H1 (cell line): ENCODE measurements around the gene THSD1. TPM values are rescaled to one million over a fixed set of nuclear protein-coding genes. Genes with fewer than 3 reads are reported as not detected.

Source experiments
- BACH1 ChIP-seq: IDR thresholded peaks from 2 replicates; pipeline ENCODE4 v1.6.1; 2012; ENCODE audit warnings: low read length, improper control_type of control experiment
- BCL11A ChIP-seq, 2 experiments: IDR thresholded peaks; one replicate each; pipeline ENCODE4 v1.6.1; 2011; ENCODE audit warnings: low read depth in 2 of 2, low read length in 2 of 2, mild to moderate bottlenecking in 2 of 2
- KDM4A ChIP-seq: IDR thresholded peaks from one replicate; pipeline ENCODE4 v1.7.1; 2012; ENCODE audit warnings: low read depth, mild to moderate bottlenecking, moderate library complexity, low read length, inconsistent platforms; ENCODE audit not compliant: severe bottlenecking
- POLR2A ChIP-seq, 2 experiments: IDR thresholded peaks; 1 replicate in 1 of 2; 2 replicates in 1 of 2; pipeline ENCODE4 v1.6.1; 2011; ENCODE audit warnings: low read depth in 2 of 2, low read length in 2 of 2, mild to moderate bottlenecking in 2 of 2; ENCODE audit errors: control extremely low read depth in 1 of 2
- polyA plus RNA-seq, 7 experiments: library from polyadenylated mRNA; depleted of rRNA in 3 of 7; stranded (reverse) in 5 of 7; unstranded in 2 of 7; fragments of >200 nt in 5 of 7; fragments of 200-250 nt in 2 of 7; gene quantifications; 1 replicate in 5 of 7; 2 replicates in 1 of 7; 4 replicates in 1 of 7; pipeline versions ENCODE4 v1.2.1 to v1.2.3, GENCODE V29; 2011 to 2013; ENCODE audit warnings: missing spikeins in 2 of 7, mixed read lengths in 2 of 7
- total RNA-seq: library from RNA; stranded (reverse); fragmentation: NEBNext Ultra II Directional; extraction: Animal tissue kit (Norgen Biotek cat#: 25700); gene quantifications from 2 replicates; pipeline ENCODE4 v1.2.1, GENCODE V29; 2021
- TF ChIP-seq, protein P1 (sequence below), 3 experiments: IDR thresholded peaks; 1 replicate in 2 of 3; 2 replicates in 1 of 3; pipeline versions ENCODE4 v1.5.1 to v1.6.1; 2011; ENCODE audit warnings: low read length in 3 of 3, mild to moderate bottlenecking in 3 of 3, inconsistent platforms in 2 of 3, low read depth in 1 of 3, moderate library complexity in 1 of 3; ENCODE audit not compliant: insufficient read depth in 1 of 3; ENCODE audit errors: control extremely low read depth in 1 of 3

The THSD1 gene
- total and polyA plus RNA-seq, 2 of the 8 experiments (the other 6 are each of a cell fraction or from before 2014, with no cell fraction given): 0.17 to 0.35 TPM

DNA sequence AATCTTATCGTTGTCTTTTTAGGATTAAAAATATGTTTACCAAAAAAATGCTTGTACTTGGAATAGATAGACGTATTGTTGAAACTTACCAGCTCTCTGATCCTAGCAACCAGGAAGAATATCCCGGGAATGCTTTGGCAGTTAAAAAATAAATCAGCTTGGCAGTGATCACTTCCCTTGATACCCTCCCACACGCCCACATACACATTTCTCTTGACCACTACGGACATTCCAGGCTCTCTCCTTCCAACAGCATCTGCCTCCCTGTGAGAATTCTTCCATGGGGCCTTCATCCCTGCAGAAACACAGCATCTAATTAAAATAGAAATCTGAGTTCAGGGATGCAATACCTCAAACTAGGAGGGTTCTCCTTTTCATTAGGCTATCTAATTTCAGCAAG lies 57.9 kb downstream of the THSD1 start (continued):
- TF ChIP-seq KDM4A: no peak
- TF ChIP-seq, protein P1, sequence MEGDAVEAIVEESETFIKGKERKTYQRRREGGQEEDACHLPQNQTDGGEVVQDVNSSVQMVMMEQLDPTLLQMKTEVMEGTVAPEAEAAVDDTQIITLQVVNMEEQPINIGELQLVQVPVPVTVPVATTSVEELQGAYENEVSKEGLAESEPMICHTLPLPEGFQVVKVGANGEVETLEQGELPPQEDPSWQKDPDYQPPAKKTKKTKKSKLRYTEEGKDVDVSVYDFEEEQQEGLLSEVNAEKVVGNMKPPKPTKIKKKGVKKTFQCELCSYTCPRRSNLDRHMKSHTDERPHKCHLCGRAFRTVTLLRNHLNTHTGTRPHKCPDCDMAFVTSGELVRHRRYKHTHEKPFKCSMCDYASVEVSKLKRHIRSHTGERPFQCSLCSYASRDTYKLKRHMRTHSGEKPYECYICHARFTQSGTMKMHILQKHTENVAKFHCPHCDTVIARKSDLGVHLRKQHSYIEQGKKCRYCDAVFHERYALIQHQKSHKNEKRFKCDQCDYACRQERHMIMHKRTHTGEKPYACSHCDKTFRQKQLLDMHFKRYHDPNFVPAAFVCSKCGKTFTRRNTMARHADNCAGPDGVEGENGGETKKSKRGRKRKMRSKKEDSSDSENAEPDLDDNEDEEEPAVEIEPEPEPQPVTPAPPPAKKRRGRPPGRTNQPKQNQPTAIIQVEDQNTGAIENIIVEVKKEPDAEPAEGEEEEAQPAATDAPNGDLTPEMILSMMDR (IDR thresholded peaks at IDR 0.05; ENCODE audit: control extremely low read depth in 1 of 3, insufficient read depth in 1 of 3, low read depth in 1 of 3, low read length in 3 of 3): no peak
- TF ChIP-seq BCL11A (IDR thresholded peaks at IDR 0.05; ENCODE audit: low read depth in 2 of 2, low read length in 2 of 2): no peak
- TF ChIP-seq BACH1: no peak
- no peak for TF ChIP-seq POLR2A (IDR thresholded peaks at IDR 0.05; ENCODE audit: control extremely low read depth in 1 of 2, low read depth in 2 of 2, low read length in 2 of 2)
